Stimulated activated CD4-positive, alpha-beta T cell treated with anti-CD3 and anti-CD28 coated beads, Interleukin-12 subunit alpha, Interleukin-12 subunit beta, amount 100 ng/mL, for 24 hours (primary cell): ENCODE measurements around the gene KCNAB1.
"Not testable (repeated sequence)": the region's sequence is repeated elsewhere in the genome, so short reads cannot be mapped to it uniquely, and the experiment has no call there.

Experiments
- DNase-seq, 2 experiments: peaks; one replicate each; pipeline ENCODE4 v3.0.0-alpha.2; 2020; ENCODE audit warnings: low read depth in 2 of 2

Gene KCNAB1

GRCh38 chr3:156271995-156272719, 151.8 kb downstream of the KCNAB1 start:
- DNase-seq: no peak

- no peak for DNase-seq
These were observed 152.8 kb downstream of the KCNAB1 start for GRCh38 chr3:156273111-156273694.

GRCh38 chr3:156274791-156275190, 154.4 kb downstream of the KCNAB1 start:
- no peak for DNase-seq

- not testable (repeated sequence) for DNase-seq
These were observed 164.3 kb downstream of the KCNAB1 start for GRCh38 chr3:156284637-156285036.

DNA sequence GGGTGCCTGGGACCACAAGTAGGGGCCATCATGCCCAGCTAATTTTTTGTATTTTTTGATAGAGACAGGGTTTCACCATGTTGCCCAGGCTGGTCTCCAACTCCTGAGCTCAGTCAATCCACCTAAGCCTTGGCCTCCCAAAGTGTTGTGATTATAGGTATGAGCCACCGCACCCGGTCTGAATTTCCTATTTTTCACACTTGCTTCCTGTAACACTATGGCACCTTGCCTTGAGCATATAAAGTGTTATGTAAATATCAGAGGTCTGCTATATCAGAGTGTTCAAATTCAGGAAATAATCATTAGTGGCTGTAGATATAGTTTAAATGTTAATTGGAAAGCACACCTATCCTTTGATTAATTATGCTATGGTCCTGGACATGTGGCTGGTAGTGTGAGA, 165.2 kb downstream of the KCNAB1 start:
- no peak for DNase-seq

DNA sequence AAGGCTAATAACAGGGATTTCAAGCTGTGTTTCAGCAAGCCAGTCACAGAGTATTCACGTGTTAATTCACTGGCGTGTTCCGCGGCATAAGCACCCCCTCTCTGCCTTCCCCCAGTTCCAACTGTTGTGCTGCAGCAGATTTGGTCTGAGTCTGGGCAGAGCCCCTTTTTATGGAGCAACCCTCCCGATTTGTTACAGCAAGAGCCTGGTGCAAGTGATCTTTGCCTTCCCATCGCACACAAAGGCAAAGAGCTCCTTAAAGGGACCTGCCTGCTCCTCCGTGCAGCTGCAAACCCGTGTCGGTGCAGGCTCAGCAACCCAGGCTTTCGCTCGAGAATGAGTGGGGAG, 170.5 kb downstream of the KCNAB1 start:
- no peak for DNase-seq

DNA sequence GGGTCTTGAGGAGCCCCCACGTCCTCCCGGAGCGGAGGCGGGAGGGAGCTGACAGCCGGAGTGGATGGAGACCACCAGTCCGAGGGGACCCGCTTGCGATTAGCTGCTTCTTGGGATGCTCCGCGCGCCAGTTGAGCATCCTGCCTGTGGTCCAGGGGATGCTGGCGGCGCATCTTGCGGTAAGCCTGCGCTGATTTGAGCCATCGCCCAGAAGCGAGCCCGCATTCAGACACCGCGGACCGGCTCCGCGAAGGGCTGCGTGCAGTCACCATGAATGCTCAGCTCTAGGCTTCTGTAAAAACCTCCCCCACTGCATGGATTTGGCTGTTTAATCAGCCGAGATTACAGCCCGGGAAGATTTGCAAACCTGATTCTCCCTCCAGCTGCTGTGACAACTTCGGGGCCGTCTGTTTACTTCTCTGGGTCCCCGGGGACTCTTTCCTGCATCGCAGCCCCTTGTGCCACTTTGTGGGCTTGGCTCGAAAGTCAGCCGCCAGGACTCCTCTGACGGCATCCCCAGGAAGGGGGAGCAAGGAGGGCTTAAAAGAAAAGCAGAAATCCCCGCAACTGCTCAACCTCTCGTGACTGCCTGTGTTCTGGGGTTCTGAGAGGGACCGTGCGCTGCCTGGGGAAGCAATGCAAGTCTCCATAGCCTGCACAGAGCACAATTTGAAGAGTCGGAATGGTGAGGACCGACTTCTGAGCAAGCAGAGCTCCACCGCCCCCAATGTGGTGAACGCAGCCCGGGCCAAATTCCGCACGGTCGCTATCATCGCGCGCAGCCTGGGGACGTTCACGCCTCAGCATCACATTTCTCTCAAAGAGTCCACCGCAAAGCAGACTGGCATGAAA, 171.1 kb downstream of the KCNAB1 start:
- no peak for DNase-seq

GRCh38 chr3:156293566-156293965, 173.2 kb downstream of the KCNAB1 start:
- no peak for DNase-seq

DNA sequence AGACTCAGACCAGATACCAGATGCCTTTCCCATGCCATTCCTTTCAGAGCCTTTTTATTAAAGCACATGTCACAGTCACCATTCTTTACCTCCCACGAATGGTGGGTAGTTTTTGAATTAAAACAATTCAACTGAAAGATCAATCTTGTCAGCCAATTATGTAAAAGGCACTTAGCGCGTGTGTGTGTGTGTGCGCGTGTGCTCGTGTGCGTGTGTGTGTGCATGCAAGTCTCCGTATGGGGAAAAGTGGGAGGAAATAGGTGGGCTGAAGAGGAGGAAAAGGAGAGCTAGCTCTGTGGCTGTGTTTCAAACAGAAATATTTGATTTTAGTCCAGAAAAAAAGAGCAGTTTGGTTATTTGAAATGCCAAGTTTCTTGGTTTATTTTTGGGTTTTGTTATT, 177.2 kb downstream of the KCNAB1 start:
- DNase-seq: no peak

DNA sequence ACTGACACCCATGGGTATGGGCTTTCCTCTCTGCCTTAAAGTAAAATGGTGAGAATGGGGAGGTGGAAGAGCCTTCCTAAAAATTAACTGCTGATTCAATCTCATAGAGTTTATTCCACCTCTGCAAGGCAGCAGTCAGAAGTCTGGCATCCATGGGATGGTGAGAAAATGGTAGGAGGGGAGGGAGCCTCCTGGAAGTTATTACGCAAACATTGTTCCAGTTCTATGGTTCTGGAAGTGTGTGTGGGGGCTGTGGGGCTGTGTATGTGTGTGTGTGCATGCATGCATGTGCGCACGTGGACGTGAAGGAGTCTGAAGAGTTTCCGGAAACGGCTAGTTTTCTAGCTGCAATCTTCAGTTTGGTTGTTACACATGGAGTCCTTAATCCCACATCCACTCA, 177.6 kb downstream of the KCNAB1 start:
- DNase-seq: no peak

GRCh38 chr3:156298938-156299337, 178.6 kb downstream of the KCNAB1 start:
- DNase-seq: no peak

GRCh38 chr3:156299569-156299968, 179.2 kb downstream of the KCNAB1 start:
- DNase-seq: no peak

GRCh38 chr3:156300371-156300770, 180.0 kb downstream of the KCNAB1 start:
- DNase-seq: no peak

DNA sequence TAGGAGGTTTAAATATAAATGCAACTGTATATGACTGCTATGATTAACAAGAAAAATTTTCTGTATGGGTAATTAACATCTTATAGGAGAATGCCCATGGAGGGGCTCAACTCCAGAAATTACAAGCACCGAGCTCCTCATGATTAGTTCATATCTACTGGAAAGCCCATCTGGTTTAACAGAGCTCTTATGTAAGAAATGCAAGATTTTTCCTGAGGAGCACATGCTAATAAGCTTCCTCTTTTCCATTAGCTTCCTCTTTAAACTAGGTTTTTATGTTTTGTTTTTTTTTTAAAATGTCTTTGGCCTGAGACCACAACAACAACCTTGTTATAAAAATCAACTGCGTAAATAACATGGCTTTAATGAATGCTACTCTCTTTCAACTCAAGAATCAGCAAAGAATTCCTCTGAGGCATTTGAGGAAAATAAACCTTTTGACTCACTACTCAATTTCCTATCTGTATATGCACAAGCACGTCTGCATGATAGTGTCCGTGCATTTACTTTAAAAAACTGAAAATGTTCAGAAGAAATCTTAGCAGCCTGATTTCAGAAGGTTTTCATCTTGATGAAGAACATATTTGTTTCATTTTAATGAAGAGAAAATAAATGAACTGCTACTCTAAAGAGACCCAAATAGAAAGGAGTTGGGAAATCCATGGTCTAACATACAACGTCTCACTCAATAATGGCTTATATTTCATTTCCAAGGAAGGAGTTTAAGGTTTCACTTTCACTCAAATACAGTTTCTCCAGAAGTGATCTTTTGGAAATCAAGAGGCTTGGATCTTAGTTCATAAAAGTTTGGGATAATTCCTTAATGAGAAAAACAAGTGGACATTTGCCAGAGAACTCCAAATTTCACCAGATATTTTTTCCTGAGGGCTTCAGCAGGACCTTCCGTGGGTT, 180.8 kb downstream of the KCNAB1 start:
- no peak for DNase-seq

DNA sequence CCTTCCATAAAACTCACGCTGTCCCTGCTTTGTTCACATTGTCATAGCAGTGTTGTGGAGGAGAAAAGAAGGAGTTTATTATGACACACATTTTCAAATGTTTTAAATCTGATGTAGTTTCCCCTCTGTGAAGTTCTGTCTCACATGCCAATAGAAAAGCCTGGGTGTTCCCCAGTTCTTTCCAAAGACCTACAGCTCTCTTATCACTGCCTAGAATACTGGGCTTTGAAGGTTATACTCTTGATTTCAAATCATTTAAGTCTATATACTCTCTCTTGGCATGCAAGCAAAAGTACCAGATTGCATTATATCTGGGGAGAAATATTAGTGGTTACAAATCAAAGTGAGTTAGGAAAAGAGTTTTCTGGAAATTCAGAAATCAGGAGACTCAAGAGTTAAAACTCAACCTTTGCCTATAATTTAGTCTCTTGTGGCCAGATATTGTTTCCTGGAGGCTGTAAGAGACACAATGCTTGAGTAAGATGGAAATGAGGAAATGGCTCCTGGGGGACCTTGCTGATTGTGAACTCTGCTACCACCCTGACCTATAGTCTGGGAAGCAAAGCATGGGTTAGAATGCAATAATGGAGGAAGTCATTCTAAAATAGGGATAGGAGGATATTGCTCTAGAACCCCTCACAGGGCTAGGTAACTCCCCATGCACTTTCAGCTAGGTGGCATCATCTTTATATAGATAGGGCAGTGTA, 182.8 kb downstream of the KCNAB1 start:
- DNase-seq: no peak

DNA sequence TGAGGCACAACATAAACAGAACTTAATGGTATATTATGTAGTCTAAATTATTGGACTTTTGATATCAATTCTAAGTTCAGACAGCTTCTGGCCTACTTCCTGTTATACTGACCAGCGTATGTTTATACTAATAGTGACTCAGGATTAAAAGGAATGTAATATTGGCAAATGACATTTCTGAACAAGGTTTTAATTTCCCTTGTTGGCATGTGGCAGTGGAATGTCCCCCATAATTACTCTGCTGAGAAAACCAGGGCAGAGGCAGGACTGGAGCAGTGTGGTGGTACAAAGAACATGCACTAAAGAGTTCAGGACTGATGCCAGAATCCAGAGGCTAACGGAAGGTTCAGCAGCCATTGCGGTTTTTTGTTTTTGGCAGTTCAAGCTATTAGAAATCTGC, 184.0 kb downstream of the KCNAB1 start:
- DNase-seq: no peak

GRCh38 chr3:156305672-156306071, 185.3 kb downstream of the KCNAB1 start:
- no peak for DNase-seq

DNA sequence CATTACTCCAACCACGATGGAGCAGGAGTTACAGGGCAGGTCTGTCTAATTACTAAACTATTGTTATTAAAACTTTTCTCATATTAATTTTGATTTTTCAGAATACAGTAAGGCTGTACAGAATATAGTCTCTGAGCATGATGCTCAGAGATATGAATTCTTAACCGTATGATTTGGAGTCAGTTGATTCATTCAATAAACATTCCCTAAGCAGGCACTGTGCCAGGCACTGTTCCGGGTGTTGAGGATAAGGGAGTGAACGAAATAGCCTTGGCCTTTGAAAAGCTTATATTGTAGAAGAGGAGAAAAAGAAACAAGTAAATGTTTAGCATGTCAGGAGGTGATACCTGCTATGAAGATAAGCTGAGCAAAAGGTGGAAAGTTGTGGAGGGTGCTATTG, 187.3 kb downstream of the KCNAB1 start:
- DNase-seq: no peak

DNA sequence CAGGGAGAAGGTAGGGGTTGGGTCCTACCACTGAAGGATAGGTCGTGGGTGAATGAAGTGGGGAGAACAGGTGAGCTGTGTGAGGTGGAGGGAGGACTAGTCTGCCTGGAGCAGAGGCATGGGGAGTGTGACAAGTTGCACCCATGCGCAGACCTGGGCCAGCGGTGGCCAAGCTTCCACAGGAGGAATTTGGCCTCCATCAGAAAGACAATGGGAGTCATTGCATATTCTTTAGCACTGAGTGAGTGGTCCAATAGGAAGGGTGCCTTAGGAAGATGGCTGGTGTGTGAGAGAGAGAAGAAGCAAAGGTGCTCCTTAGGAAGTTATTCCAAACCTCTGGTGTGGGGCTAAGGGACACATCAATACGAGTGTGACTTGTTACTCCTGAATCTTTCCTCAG, 191.1 kb downstream of the KCNAB1 start:
- DNase-seq: no peak

GRCh38 chr3:156311930-156312329, 191.6 kb downstream of the KCNAB1 start:
- no peak for DNase-seq

DNA sequence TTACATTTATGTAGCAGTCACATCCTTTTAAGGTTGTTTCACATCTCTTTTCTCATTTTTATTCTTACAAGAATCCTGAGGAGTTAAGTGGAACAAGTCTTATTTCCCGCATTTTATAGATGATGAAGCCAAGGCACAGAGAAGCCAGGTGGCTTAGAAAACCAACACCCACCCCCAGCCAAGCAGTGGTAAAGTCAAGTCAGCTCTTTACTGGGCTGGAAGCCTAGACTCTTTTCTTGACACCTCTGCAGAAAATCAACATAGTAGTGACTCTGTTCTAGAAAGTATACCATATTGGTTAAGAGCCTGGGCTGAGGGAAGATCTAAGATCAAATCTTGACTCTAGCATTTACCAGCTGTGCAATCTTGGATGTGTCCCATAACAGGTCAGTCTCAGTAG, 195.7 kb downstream of the KCNAB1 start:
- no peak for DNase-seq
